ENCODE measurements around the gene SBK3.

- TF ChIP-seq CTCF (IDR thresholded peaks at IDR 0.05) (no peak), POLR2AphosphoS5 (IDR thresholded peaks at IDR 0.05) (no peak)
These were observed 45.3 kb upstream of the SBK3 start for GRCh38 chr19:55590617-55591016.

Measured in stomach (tissue), 4 donors.